ENCODE data around the gene S100A10.
A peak's percentile ranks its signal among the peaks of the same experiment; 100 is the strongest.

The S100A10 gene

GRCh38 chr1:151953409-151954094 lies 40.1 kb downstream of the S100A10 start:
- Histone ChIP-seq H3K36me3 (ENCODE audit: control insufficient read depth in 5 of 5, insufficient read depth in 5 of 5, low read length in 5 of 5) (no peaks in the 10 kb centered on the region), H3K27ac (ENCODE audit: low read depth, low read length) (no peak overlapping the region), H3K4me3 (ENCODE audit: low read depth in 1 of 5, low read length in 5 of 5) (no peak overlapping the region), H3K9ac (ENCODE audit: low read length in 5 of 5) (no peak overlapping the region), H3K9me3 (ENCODE audit: control insufficient read depth in 5 of 5, low read length in 5 of 5) (no peaks in the 10 kb centered on the region), H3K4me1 (ENCODE audit: control insufficient read depth in 5 of 5, insufficient read depth in 5 of 5, low read length in 5 of 5) (peaks cover 0 to 11% (median 4%) of the 10 kb centered on the region in 5 donors), H3K27me3 (ENCODE audit: control insufficient read depth in 5 of 5, insufficient read depth in 4 of 5, low read length in 5 of 5) (no peaks in the 10 kb centered on the region)

GRCh38 chr1:151952811-151953210 lies 40.8 kb downstream of the S100A10 start:
- Histone ChIP-seq H3K9ac (ENCODE audit: low read length in 5 of 5) (no peak overlapping the region), H3K27ac (ENCODE audit: low read depth, low read length) (no peak overlapping the region), H3K36me3 (ENCODE audit: control insufficient read depth in 5 of 5, insufficient read depth in 5 of 5, low read length in 5 of 5) (no peaks in the 10 kb centered on the region)

GRCh38 chr1:151949371-151950193 lies 44.1 kb downstream of the S100A10 start:
- Histone ChIP-seq H3K27me3 (ENCODE audit: control insufficient read depth in 5 of 5, insufficient read depth in 4 of 5, low read length in 5 of 5) (no peaks in the 10 kb centered on the region), H3K36me3 (ENCODE audit: control insufficient read depth in 5 of 5, insufficient read depth in 5 of 5, low read length in 5 of 5) (no peaks in the 10 kb centered on the region), H3K4me3 (ENCODE audit: low read depth in 1 of 5, low read length in 5 of 5) (no peak overlapping the region), H3K4me1 (ENCODE audit: control insufficient read depth in 5 of 5, insufficient read depth in 5 of 5, low read length in 5 of 5) (peaks cover 5 to 35% (median 28%) of the 10 kb centered on the region in 5 donors), H3K9ac (ENCODE audit: low read length in 5 of 5) (no peak overlapping the region), H3K9me3 (ENCODE audit: control insufficient read depth in 5 of 5, low read length in 5 of 5) (no peaks in the 10 kb centered on the region), H3K27ac (ENCODE audit: low read depth, low read length) (no peak overlapping the region)

More at GRCh38 chr1:151952811-151953210, 40.8 kb downstream of the S100A10 start:
- Histone ChIP-seq H3K27me3 (ENCODE audit: control insufficient read depth in 5 of 5, insufficient read depth in 4 of 5, low read length in 5 of 5) (no peaks in the 10 kb centered on the region), H3K4me3 (ENCODE audit: low read depth in 1 of 5, low read length in 5 of 5) (no peak overlapping the region), H3K9me3 (ENCODE audit: control insufficient read depth in 5 of 5, low read length in 5 of 5) (no peaks in the 10 kb centered on the region), H3K4me1 (ENCODE audit: control insufficient read depth in 5 of 5, insufficient read depth in 5 of 5, low read length in 5 of 5) (peaks cover 0 to 12% (median 4%) of the 10 kb centered on the region in 5 donors)

GRCh38 chr1:151948506-151948905 lies 45.2 kb downstream of the S100A10 start:
- Histone ChIP-seq H3K9ac (ENCODE audit: low read length in 5 of 5) (no peak overlapping the region), H3K27ac (ENCODE audit: low read depth, low read length) (no peak overlapping the region), H3K36me3 (ENCODE audit: control insufficient read depth in 5 of 5, insufficient read depth in 5 of 5, low read length in 5 of 5) (no peaks in the 10 kb centered on the region), H3K27me3 (ENCODE audit: control insufficient read depth in 5 of 5, insufficient read depth in 4 of 5, low read length in 5 of 5) (no peaks in the 10 kb centered on the region), H3K4me3 (ENCODE audit: low read depth in 1 of 5, low read length in 5 of 5) (no peak overlapping the region), H3K4me1 (ENCODE audit: control insufficient read depth in 5 of 5, insufficient read depth in 5 of 5, low read length in 5 of 5) (peaks cover 10 to 46% (median 36%) of the 10 kb centered on the region in 5 donors), H3K9me3 (ENCODE audit: control insufficient read depth in 5 of 5, low read length in 5 of 5) (no peaks in the 10 kb centered on the region)

- Histone ChIP-seq H3K4me1 (ENCODE audit: control insufficient read depth in 5 of 5, insufficient read depth in 5 of 5, low read length in 5 of 5) (peaks cover 10 to 60% (median 41%) of the 10 kb centered on the region in 5 donors), H3K9ac (ENCODE audit: low read length in 5 of 5) (no peak overlapping the region), H3K27ac (ENCODE audit: low read depth, low read length) (peak overlapping the region; percentile 73), H3K4me3 (ENCODE audit: low read depth in 1 of 5, low read length in 5 of 5) (no peak overlapping the region), H3K27me3 (ENCODE audit: control insufficient read depth in 5 of 5, insufficient read depth in 4 of 5, low read length in 5 of 5) (no peaks in the 10 kb centered on the region), H3K9me3 (ENCODE audit: control insufficient read depth in 5 of 5, low read length in 5 of 5) (no peaks in the 10 kb centered on the region), H3K36me3 (ENCODE audit: control insufficient read depth in 5 of 5, insufficient read depth in 5 of 5, low read length in 5 of 5) (no peaks in the 10 kb centered on the region)
These were observed 46.5 kb downstream of the S100A10 start for GRCh38 chr1:151947140-151947539.

GRCh38 chr1:151945725-151946722 lies 47.6 kb downstream of the S100A10 start:
- peak overlapping the region in 2 of 5 donors; percentile 8 to 17 for H3K4me3 ChIP-seq (ENCODE audit: low read depth in 1 of 5, low read length in 5 of 5)
- no peaks in the 10 kb centered on the region for H3K27me3 ChIP-seq (ENCODE audit: control insufficient read depth in 5 of 5, insufficient read depth in 4 of 5, low read length in 5 of 5)
- H3K9ac ChIP-seq (ENCODE audit: low read length in 5 of 5) = peak overlapping the region in 1 of 5 donors; percentile 63
- H3K36me3 ChIP-seq (ENCODE audit: control insufficient read depth in 5 of 5, insufficient read depth in 5 of 5, low read length in 5 of 5) = no peaks in the 10 kb centered on the region
- H3K27ac ChIP-seq (ENCODE audit: low read depth, low read length) = peak overlapping the region; percentile 73
- H3K9me3 ChIP-seq (ENCODE audit: control insufficient read depth in 5 of 5, low read length in 5 of 5) = no peaks in the 10 kb centered on the region
- peaks cover 10 to 67% (median 51%) of the 10 kb centered on the region in 5 donors for H3K4me1 ChIP-seq (ENCODE audit: control insufficient read depth in 5 of 5, insufficient read depth in 5 of 5, low read length in 5 of 5)

GRCh38 chr1:151944857-151945575 lies 48.6 kb downstream of the S100A10 start:
- Histone ChIP-seq H3K9me3 (ENCODE audit: control insufficient read depth in 5 of 5, low read length in 5 of 5) (no peaks in the 10 kb centered on the region), H3K36me3 (ENCODE audit: control insufficient read depth in 5 of 5, insufficient read depth in 5 of 5, low read length in 5 of 5) (no peaks in the 10 kb centered on the region), H3K9ac (ENCODE audit: low read length in 5 of 5) (peak overlapping the region in 2 of 5 donors; percentile 5 to 63), H3K4me3 (ENCODE audit: low read depth in 1 of 5, low read length in 5 of 5) (peak overlapping the region in 1 of 5 donors; percentile 8), H3K27me3 (ENCODE audit: control insufficient read depth in 5 of 5, insufficient read depth in 4 of 5, low read length in 5 of 5) (no peaks in the 10 kb centered on the region), H3K27ac (ENCODE audit: low read depth, low read length) (peak overlapping the region; percentile 73), H3K4me1 (ENCODE audit: control insufficient read depth in 5 of 5, insufficient read depth in 5 of 5, low read length in 5 of 5) (peaks cover 10 to 70% (median 51%) of the 10 kb centered on the region in 5 donors)

- peaks cover 10 to 65% (median 48%) of the 10 kb centered on the region in 5 donors for H3K4me1 ChIP-seq (ENCODE audit: control insufficient read depth in 5 of 5, insufficient read depth in 5 of 5, low read length in 5 of 5)
- H3K27ac ChIP-seq (ENCODE audit: low read depth, low read length) = peak overlapping the region; percentile 73
- H3K9ac ChIP-seq (ENCODE audit: low read length in 5 of 5) = peak overlapping the region in 1 of 5 donors; percentile 19
- no peak overlapping the region for H3K4me3 ChIP-seq (ENCODE audit: low read depth in 1 of 5, low read length in 5 of 5)
- H3K9me3 ChIP-seq (ENCODE audit: control insufficient read depth in 5 of 5, low read length in 5 of 5) = no peaks in the 10 kb centered on the region
- H3K36me3 ChIP-seq (ENCODE audit: control insufficient read depth in 5 of 5, insufficient read depth in 5 of 5, low read length in 5 of 5) = no peaks in the 10 kb centered on the region
- no peaks in the 10 kb centered on the region for H3K27me3 ChIP-seq (ENCODE audit: control insufficient read depth in 5 of 5, insufficient read depth in 4 of 5, low read length in 5 of 5)
These were observed 49.4 kb downstream of the S100A10 start for GRCh38 chr1:151944126-151944856.

Measured in subcutaneous abdominal adipose tissue (tissue), 5 donors.